Activated CD8-positive, alpha-beta memory T cell treated with anti-CD3 and anti-CD28 coated beads for 24 hours (primary cell): ENCODE data around the gene SPCS1.

Experiments
- DNase-seq: peaks from one replicate; pipeline ENCODE4 v3.0.0-alpha.2; 2020

SPCS1 gene

DNA sequence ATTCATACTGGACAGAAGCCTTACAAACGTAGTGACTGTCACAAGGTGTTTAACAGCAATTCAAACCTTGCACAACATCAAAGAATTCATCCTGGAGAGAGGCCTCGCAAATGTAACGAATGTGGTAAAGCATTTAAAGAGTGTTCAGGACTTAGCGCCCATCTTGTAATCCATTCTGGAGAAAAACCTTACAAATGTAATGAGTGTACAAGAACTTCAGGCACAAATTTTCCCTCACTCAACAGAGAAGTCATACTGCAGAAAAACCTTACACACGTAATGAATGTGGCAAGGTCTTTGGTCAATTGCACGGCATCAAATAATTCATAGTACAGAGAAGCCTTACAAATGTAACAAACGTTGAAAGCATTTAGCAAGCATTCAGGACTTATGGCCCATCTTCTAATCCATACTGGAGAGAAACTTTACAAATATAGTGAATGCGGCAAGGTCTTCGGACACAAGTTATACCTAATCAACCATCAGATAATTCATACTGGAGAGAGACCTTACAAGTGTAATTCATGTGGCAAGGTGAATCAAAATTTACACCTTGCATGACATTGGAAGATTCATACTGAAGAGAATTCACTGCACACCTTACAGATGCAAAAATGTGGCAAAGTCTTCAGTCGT lies 27.5 kb downstream of the SPCS1 start:
- DNase-seq, result no peak

DNA sequence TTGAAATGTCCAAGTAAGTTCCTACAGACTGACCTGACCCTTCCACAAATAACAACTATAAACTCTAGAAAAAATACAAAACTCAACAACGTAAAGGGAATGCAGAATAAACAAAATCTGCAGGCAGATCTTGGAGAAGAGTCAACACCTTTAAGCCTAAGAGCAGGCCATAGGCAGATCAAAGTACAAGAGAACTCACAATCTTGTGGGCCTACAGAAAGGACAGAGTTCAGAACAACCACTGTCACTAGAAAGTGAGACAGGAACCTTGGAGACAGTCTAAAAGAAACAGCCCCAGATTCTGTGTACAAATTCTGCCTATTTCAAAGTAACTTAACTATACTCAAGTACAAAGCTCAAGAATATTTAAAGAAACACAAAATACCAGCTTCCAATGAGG lies 33.8 kb downstream of the SPCS1 start:
- DNase-seq, result no peak

DNA sequence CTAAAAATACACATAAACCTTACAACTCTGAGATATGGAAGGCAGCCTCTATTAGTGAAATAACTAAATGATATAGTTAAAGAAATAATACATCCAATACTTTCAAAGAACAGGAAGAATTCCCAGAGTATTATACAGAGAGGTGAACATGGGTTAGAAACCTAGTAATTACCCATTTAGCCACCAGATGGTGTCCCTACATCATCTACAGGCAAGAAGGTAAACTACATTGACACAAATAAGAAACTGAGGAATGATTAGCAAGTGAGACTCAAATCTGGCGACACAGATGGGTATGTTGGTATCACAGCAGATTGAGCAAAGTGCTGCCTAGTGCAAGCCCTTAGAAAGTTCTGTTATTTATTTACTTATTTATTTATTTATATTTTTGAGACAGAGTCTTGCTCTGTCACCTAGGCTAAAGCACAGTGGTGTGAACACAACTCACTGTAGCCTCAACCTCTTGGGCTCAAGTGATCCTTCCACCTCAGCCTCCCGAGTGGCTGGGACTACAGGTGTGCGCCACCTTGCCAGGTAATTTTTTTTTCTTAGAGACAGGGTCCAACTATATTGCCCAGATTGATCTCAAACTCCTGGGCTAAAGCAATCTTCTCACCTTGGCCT lies 36.6 kb downstream of the SPCS1 start:
- no peak for DNase-seq

DNA sequence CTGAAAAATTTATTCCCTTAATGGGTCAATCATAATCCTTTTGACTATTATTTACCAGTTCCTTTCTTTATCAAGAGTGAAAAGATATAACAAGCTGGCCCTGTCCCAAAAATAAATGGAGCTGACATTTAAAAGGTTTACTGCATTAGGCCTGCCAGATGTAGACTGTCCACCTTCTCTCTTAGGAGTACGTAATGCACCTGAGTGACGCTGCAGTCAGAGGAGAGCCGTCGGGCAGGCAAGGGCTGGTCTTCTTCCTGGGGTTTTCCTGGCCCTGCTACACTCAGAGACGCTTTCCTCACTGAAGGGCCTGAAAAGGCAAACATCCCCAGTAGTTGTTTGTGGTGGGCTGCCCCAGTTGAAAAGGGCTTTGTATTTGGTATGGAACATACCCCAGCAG lies 37.2 kb downstream of the SPCS1 start:
- DNase-seq, result no peak

DNA sequence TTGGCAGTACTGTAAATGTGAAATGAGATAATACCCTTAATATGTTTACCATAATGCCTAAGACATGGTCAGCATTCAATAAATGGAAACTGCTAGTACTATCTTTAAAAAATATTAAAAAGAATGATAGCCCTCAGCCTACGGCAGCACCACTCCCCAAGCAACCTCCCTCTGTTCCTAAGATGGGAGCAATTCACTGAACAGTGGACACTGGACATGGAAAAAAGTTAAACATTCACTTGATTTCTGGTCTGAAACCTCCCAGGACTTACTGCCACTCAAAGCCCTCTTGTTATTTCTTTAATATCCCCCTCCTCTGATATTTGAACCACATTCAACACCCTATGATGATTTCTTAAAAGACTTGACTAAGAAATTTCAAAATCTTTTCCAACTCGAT lies 37.8 kb downstream of the SPCS1 start:
- no peak for DNase-seq

DNA sequence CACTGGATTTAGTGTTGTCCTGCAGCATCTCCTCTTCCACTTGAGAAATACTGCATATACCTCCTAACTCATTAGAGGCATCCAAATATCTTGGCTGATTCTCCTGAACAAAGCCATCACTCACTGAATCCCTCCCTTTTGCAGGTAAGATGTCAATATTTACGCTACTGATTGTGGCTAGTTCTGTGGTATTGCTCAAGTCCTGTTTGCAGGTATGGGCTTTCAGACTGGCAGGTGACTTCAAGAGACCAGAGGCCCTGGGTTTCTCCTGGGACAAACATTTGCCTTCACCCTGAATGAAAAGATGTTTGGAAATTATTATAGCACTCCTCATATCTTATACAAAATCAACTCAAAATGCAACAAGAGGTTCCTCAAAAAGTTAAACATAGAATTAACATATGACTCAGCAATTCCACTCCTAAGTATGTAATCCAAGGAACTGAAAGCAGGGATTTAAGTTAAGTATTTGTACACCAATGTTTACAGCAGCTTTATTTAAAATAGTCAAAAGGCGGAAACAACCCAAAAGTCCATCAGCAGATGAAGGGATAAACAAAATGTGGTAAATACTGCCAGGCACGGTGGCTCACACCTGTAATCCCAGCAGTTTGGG lies 46.2 kb downstream of the SPCS1 start:
- no peak for DNase-seq

DNA sequence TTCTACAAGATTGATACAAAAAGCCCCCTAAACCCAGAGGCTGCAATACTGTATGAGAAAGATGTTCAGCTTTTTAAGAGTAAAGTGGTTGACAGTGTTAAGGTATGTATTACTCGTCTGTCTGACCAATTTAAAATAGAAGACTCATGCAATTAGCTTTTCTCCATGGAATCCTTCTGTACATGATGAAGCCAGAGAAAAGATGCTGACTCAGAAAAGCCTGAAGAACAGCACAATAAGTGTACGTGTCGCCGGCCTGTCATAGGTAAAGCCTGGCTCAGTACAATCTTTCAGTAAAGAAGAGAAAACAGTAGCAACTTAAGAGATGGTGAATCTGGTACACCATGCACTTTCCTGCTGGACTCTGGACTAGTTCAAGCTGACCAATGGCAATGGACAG lies 48.5 kb downstream of the SPCS1 start:
- DNase-seq, result no peak

DNA sequence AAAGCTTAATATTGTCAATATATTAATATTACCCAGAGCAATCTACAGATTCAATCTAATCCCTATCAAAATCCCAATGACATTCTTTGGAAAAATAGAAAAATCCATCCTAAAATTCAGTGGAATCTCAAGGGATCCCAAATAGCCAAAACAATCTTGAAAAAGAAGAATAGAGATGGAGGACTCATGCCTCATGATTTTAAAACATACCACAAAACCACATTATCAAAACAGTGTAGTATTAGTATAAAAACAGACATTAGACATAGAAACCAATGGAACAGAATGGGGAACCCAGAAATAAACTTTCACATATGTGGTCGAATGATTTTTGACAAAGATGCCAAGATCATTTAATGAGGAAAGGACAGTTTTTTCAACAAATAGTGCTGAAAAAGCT lies 50.2 kb downstream of the SPCS1 start:
- no peak for DNase-seq
